ENCODE measurements around the gene CLSTN3. TPM values are rescaled to one million over a fixed set of nuclear protein-coding genes. Genes with fewer than 3 reads are reported as not detected.
A peak's percentile ranks its signal among the peaks of the same experiment; 100 is the strongest.

Gene CLSTN3
- total RNA-seq, 1 experiment from 2014 or later = 40.2 TPM

DNA sequence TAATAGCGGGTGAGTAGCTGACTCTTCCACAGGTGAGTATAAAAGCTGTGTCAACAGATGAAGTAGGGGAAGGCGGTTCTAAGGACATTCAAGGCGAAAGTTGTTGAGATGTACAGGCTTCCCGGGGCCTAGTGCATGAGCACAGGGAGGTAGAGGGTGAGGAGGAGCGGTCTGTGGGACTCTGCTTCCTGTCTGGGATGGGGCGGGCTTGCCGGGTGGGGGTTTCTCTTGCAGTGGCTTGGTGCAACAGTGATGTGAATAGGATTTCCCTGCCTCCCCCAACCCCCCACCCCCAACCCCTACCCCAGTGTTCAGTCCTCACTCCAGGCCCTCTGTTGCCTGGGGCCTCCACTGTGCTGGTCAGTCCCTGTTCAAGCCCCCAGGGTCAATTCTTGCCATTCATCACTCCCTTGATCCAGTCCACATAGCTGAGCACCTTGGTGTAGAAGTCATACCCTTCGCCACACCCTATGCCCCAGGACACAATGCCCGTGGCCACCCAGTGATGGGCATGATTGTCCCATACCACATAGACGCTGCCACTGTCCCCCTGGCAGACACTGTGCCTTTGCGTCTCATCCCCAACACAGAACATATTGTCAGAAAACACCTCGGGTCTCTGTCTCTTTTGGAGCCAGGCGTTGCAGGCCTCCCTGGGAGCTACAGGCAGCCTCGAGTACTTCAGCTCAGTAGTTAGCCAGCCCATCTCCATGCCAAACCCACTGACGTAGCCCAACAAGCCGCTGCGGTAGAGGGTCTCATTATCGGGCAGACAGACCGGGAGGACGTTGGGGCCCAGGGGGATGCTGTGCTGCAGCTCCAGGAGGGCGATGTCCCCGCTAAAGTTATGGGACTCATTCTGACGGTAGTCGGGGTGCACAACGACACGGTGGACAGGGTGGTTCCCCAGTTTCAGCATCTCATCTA is 33.9 kb upstream of the CLSTN3 start:
- Histone ChIP-seq H3K9me3 (no peaks in the 10 kb centered on the region), H3K4me1 (peaks cover 5% of the 10 kb centered on the region; the same call in 1 of the 2 replicates), H3K27me3 (replicated peaks; ENCODE audit: control insufficient read depth, insufficient read depth, low read length) (no peaks in the 10 kb centered on the region), H3K36me3 (ENCODE audit: control insufficient read depth, insufficient read depth, low read length) (peaks cover 5% of the 10 kb centered on the region; the same call in 1 of the 2 replicates), H3K4me3 (ENCODE audit: low read depth, low read length) (no peak overlapping the region)
- no peaks in the 10 kb centered on the region for H3K4me1 Mint-ChIP-seq (ENCODE audit: low read depth, unreplicated experiment)
- no peak overlapping the region for H3K4me3 Mint-ChIP-seq (ENCODE audit: unreplicated experiment)
- TF ChIP-seq, protein P1, sequence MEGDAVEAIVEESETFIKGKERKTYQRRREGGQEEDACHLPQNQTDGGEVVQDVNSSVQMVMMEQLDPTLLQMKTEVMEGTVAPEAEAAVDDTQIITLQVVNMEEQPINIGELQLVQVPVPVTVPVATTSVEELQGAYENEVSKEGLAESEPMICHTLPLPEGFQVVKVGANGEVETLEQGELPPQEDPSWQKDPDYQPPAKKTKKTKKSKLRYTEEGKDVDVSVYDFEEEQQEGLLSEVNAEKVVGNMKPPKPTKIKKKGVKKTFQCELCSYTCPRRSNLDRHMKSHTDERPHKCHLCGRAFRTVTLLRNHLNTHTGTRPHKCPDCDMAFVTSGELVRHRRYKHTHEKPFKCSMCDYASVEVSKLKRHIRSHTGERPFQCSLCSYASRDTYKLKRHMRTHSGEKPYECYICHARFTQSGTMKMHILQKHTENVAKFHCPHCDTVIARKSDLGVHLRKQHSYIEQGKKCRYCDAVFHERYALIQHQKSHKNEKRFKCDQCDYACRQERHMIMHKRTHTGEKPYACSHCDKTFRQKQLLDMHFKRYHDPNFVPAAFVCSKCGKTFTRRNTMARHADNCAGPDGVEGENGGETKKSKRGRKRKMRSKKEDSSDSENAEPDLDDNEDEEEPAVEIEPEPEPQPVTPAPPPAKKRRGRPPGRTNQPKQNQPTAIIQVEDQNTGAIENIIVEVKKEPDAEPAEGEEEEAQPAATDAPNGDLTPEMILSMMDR (IDR thresholded peaks at IDR 0.05; ENCODE audit: insufficient read depth in 1 of 2, low read depth in 1 of 2, low read length in 1 of 2, severe bottlenecking in 1 of 2, unreplicated experiment in 1 of 2) = no peak
- no TSS peak for BruUV-seq (replicated peaks)
- H3K27me3 Mint-ChIP-seq (ENCODE audit: insufficient read depth, unreplicated experiment) = no peaks in the 10 kb centered on the region
- ChIA-PET CTCF (interaction anchor here (1.0 to 1.6 kb wide), 3 partner anchors 12 to 152 kb away, joined by 3 to 8 read pairs (median 4); partner anchors contain the start of gene C1RL), POLR2A (interaction anchor here (0.5 to 2.4 kb wide), 3 partner anchors 12 to 794 kb away, joined by 3 to 13 read pairs (median 7); partner anchors contain the start of gene C1RL)
- H3K27ac Mint-ChIP-seq (ENCODE audit: unreplicated experiment) = no peak overlapping the region
- no peaks in the 10 kb centered on the region for H3K9me3 Mint-ChIP-seq (ENCODE audit: unreplicated experiment)
- peak in 1 of 2 experiments; percentile 36 for DNase-seq
- peaks cover 30% of the 10 kb centered on the region for H3K36me3 Mint-ChIP-seq (ENCODE audit: insufficient read depth, unreplicated experiment)
- intact Hi-C loops (cut with micrococcal nuclease; ENCODE audit: unreplicated experiment) = no loop called here

DNA sequence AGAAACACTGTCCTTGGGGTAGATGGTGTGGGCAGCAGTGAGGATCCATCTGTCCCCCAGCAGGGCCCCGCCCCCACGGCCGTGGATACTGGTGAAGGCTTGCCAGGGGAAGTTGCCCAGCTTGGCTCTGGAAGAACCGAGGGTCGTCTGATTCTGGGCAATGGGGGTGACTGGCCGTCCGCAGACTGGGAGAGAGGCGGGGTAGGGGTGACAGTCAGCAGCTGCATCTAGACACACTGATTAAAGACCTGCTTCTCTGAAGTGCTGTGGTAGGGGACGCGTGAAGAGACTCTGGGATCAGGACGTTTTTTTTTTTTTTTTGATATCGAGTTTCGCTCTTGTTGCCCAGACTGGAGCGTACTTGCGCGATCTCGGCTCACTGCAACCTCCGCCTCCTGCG is 33.2 kb upstream of the CLSTN3 start:
- Mint-ChIP-seq H3K27me3 (ENCODE audit: insufficient read depth, unreplicated experiment) (no peaks in the 10 kb centered on the region), H3K4me1 (ENCODE audit: low read depth, unreplicated experiment) (no peaks in the 10 kb centered on the region), H3K4me3 (ENCODE audit: unreplicated experiment) (no peak overlapping the region), H3K36me3 (ENCODE audit: insufficient read depth, unreplicated experiment) (peaks cover 30% of the 10 kb centered on the region), H3K9me3 (ENCODE audit: unreplicated experiment) (no peaks in the 10 kb centered on the region), H3K27ac (ENCODE audit: unreplicated experiment) (no peak overlapping the region)
- TF ChIP-seq, protein P1 (IDR thresholded peaks at IDR 0.05; ENCODE audit: insufficient read depth in 1 of 2, low read depth in 1 of 2, low read length in 1 of 2, severe bottlenecking in 1 of 2, unreplicated experiment in 1 of 2) = no peak
- H3K27me3 ChIP-seq (replicated peaks; ENCODE audit: control insufficient read depth, insufficient read depth, low read length) = no peaks in the 10 kb centered on the region
- H3K36me3 ChIP-seq (ENCODE audit: control insufficient read depth, insufficient read depth, low read length) = peaks cover 5% of the 10 kb centered on the region; the same call in 1 of the 2 replicates
- no TSS peak for BruUV-seq (replicated peaks)
- no peak overlapping the region for H3K4me3 ChIP-seq (ENCODE audit: low read depth, low read length)
- ChIA-PET CTCF (interaction anchor here (0.6 to 1.6 kb wide), 2 partner anchors 12 to 116 kb away, joined by 3 to 8 read pairs; partner anchors contain the start of gene C1RL), POLR2A (interaction anchor here (2.4 kb wide), 1 partner anchor 12 kb away, joined by 13 read pairs; the partner anchor contains the start of gene C1RL)
- intact Hi-C loops (cut with micrococcal nuclease; ENCODE audit: unreplicated experiment) = no loop called here
- H3K4me1 ChIP-seq = peaks cover 3% of the 10 kb centered on the region; the same call in 1 of the 2 replicates
- no peak for DNase-seq
- H3K9me3 ChIP-seq = no peaks in the 10 kb centered on the region

DNA sequence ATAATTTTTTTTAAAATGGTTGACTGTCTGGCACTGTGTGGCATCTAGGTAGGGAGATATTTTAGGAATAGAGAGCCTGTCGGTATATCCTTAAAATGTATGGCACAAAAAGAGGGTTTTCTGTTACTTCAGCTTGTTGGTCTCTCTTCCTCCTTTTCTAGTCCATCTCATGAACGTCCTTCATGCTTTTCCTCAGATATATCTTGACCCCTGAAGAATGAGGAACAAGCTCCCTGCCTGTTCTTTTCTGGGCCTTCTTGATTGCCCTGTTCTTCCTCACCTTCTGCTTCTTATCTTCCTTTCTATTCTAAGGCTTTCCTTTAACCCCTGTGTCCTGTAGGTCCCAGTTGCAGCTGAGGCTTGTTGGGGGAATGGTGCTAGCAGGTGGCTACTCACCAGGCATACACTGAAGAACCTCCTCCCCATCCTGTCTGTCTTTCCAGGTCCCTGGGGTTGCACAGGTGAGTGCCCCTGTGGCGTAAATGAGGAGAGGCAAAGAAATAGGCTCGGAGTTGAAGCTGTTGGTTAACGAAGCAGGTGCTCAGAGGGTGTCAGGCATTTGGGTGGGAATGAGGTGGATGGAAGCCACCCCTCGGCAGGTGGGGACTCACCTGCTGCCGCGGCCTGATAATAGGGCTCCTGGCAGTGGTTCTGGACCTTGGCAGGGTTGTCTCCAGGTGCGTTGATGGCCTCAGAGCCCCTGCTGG is 30.7 kb upstream of the CLSTN3 start:
- H3K36me3 ChIP-seq (ENCODE audit: control insufficient read depth, insufficient read depth, low read length) = peaks cover 6% of the 10 kb centered on the region

More for the DNA sequence above, 30.7 kb upstream of the CLSTN3 start:
- Mint-ChIP-seq H3K9me3 (ENCODE audit: unreplicated experiment) (no peaks in the 10 kb centered on the region), H3K36me3 (ENCODE audit: insufficient read depth, unreplicated experiment) (peaks cover 24% of the 10 kb centered on the region), H3K27me3 (ENCODE audit: insufficient read depth, unreplicated experiment) (no peaks in the 10 kb centered on the region), H3K4me3 (ENCODE audit: unreplicated experiment) (no peak overlapping the region), H3K4me1 (ENCODE audit: low read depth, unreplicated experiment) (no peaks in the 10 kb centered on the region), H3K27ac (ENCODE audit: unreplicated experiment) (no peak overlapping the region)
- TF ChIP-seq, protein P1 (IDR thresholded peaks at IDR 0.05; ENCODE audit: insufficient read depth in 1 of 2, low read depth in 1 of 2, low read length in 1 of 2, severe bottlenecking in 1 of 2, unreplicated experiment in 1 of 2) = no peak
- H3K4me3 ChIP-seq (ENCODE audit: low read depth, low read length) = no peak overlapping the region
- POLR2A ChIA-PET = interaction anchor here (0.6 kb wide), 1 partner anchor 25 kb away, joined by 7 read pairs; no protein-coding TSS in a partner anchor
- no peaks in the 10 kb centered on the region for H3K4me1 ChIP-seq
- H3K27me3 ChIP-seq (replicated peaks; ENCODE audit: control insufficient read depth, insufficient read depth, low read length) = no peaks in the 10 kb centered on the region
- CTCF ChIA-PET = no interaction called here
- no peaks in the 10 kb centered on the region for H3K9me3 ChIP-seq
- peak in 1 of 2 experiments; percentile 23 for DNase-seq
- BruUV-seq (replicated peaks) = no TSS peak
- intact Hi-C loops (cut with micrococcal nuclease; ENCODE audit: unreplicated experiment) = no loop called here

All from Caco-2 (cell line).